NCI-H128 (cell line): ENCODE data around the gene ZC3H15.
"Not testable (repeated sequence)": the region's sequence is repeated elsewhere in the genome, so short reads cannot be mapped to it uniquely, and the experiment has no call there.

Experiments
- DNase-seq: peaks from one replicate; lab custom pipeline; 2025; ENCODE audit not compliant: unreplicated experiment; lab: John Stamatoyannopoulos, UW

ZC3H15 gene

GRCh38 chr2:186485871-186486650 is at the start of gene ZC3H15:
ZC3H15 (plus strand) TSS chr2:186486260; CDS start chr2:186486383, 123 bp downstream.
- peak; percentile 69 for DNase-seq

- no peak for DNase-seq
These were observed 48.3 kb upstream of the ZC3H15 start for GRCh38 chr2:186437719-186438118.

DNA sequence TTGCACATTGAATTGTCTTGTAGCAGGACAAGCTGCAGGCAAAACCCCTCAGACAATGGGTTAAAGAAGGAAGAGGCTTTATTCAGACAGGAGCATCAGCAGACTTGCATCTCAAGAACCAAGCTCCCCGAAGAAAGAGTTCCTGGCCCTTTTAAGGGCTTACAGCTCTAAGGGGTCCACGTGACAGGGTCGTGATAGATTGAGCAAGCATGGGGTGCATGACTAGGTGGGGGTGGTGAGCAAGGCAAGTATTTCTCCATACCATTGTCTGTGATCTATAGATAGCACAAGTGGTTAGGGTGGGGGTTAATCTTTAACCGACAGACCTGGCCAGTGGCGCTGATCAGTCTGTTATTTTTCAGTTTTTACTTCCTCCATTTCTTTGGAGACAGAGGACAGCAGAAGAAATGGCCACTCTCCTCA is 46.4 kb upstream of the ZC3H15 start:
- not testable (repeated sequence) for DNase-seq

DNA sequence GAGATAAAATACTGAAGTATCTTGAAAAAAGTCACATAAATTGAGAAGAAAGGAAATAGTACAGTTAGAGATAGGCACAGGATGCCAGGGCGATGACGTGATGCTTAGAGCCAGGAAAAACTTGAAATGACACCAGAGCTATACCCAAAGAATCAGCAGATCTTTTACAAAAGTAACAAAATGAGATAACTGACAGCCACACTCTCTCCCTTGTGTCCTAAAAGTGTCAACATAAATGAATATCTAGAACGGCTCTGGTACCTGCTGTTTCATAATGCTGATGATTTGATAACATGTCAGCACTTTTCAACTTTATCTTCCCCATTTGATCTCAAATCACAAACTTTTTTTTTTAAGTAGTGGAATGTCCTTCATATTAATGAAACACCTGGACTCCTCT is 45.6 kb upstream of the ZC3H15 start:
- DNase-seq = no peak

DNA sequence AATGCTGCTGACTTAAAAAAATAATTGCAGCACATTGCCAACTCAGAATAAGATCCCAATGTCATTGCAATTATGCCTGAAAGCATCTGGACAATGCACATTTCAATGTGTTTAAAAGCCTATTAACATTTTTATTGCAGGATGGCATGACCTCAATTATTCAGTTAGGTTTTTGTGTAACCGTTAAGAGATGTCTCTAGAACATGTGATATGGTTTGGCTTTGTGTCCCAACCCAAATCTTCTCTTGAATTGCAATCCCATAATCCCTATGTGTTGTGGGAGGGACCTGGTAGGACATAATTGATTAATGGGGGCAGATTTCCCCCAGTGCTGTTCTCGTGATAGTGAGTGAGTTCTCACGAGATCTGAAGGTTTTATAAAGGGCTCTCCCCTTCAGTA is 43.2 kb upstream of the ZC3H15 start:
- DNase-seq = no peak

- DNase-seq = no peak
These were observed 42.2 kb upstream of the ZC3H15 start for GRCh38 chr2:186443851-186444250.

- no peak for DNase-seq
These were observed 40.6 kb upstream of the ZC3H15 start for GRCh38 chr2:186445506-186445905.

- DNase-seq = no peak
These were observed 30.4 kb upstream of the ZC3H15 start for GRCh38 chr2:186455613-186456012.

- DNase-seq = no peak
These were observed 29.1 kb upstream of the ZC3H15 start for GRCh38 chr2:186456941-186457340.

DNA sequence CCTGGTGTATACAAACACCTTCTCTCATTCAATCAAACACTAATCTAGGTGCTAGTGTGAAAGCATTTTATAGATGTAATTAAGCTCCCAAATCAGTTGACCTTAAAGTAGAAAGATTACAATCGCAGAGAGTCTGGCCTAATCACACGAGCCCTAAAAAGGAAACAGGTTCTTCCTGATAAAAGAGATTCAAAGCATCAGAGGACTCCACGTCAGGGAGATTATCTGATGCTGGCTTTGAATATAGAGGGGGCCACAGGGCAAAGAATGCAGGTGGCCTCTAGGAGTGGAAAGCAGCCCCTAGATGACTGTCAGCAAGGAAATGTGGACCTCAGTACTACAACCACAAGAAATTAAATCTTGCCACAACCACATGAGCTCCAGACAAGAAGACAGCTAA is 28.2 kb upstream of the ZC3H15 start:
- no peak for DNase-seq

GRCh38 chr2:186459009-186459408 is 27.1 kb upstream of the ZC3H15 start:
- no peak for DNase-seq

DNA sequence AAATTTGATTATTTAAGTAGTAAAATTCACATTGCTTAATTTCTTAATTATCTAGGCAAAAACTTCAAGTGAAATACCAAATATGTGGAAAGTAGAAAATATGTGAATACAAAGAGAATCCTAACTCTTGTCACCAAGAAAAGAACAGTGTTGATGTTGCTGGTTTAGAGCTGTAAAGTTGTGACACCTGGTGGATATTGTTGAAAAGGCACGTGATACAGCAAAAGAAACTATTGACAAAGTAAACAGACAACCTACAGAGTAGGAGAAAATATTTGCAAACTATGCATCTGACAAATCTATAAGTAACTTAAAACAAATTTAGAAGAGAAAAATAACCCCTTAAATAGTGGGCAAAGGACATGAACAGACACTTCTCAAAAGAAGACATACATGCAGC is 25.6 kb upstream of the ZC3H15 start:
- no peak for DNase-seq

GRCh38 chr2:186466743-186467142 is 19.3 kb upstream of the ZC3H15 start:
- no peak for DNase-seq

DNA sequence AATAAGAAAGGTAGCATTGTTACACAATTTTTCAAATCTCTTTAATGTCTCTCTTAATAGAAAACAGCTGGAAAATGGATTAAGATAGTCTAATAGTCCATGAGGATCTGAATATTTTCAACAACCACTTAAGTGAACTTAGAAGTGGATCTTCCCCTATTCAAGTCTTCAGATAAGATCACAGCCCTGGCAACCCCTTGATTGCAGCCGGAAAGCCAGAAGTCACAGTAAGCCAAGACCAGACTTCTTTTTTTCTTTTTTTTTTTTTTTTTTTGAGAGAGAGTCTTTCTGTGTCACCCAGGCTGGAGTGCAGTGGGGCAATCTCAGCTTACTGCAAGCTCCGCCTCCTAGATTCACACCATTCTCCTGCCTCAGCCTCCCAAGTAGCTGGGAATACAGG is 18.6 kb upstream of the ZC3H15 start:
- DNase-seq = no peak

DNA sequence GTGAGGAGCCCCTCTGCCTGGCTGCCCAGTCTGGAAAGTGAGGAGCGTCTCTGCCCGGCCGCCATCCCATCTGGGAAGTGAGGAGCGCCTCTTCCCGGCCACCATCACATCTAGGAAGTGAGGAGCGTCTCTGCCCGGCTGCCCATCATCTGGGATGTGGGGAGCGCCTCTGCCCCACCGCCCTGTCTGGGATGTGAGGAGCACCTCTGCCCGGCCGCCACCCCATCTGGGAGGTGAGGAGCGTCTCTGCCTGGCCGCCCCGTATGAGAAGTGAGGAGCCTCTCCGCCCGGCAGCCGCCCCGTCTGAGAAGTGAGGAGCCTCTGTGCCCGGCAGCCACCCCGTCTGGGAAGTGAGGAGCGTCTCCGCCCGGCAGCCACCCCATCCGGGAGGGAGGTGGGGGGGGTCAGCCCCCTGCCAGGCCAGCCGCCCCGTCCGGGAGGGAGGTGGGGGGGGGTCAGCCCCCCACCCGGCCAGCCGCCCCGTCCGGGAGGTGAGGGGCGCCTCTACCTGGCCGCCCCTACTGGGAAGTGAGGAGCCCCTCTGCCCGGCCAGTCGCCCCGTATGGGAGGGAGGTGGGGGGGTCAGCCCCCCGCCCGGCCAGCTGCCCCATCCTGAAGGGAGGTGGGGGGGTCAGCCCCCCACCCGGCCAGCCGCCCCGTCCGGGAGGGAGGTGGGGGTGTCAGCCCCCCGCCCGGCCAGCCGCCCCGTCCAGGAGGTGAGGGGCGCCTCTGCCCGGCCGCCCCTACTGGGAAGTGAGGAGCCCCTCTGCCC is 13.2 kb upstream of the ZC3H15 start:
- not testable (repeated sequence) for DNase-seq

- not testable (repeated sequence) for DNase-seq
These were observed 11.8 kb upstream of the ZC3H15 start for GRCh38 chr2:186474239-186474638.

- no peak for DNase-seq
These were observed 8.3 kb upstream of the ZC3H15 start for GRCh38 chr2:186477790-186478189.

DNA sequence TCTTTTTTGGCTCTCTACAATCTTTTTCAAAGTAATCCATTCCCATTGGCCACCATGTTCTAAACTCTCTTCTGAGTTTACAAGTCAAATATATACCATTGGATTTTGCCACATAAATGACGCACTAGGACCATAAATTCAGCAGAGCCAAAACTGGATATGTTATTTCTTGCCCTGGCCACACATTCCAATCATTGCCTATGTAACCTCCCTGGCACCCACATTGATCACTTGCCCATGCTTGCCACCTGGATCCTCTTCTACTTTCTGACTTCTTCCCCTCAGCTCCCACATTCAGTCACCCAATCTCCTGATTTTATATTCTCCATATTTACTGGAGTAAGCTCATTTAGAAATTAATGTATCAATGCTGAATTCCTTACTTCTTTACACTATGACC is 5.1 kb upstream of the ZC3H15 start:
- no peak for DNase-seq

- no peak for DNase-seq
These were observed 1.9 kb upstream of the ZC3H15 start for GRCh38 chr2:186484062-186484735.

DNA sequence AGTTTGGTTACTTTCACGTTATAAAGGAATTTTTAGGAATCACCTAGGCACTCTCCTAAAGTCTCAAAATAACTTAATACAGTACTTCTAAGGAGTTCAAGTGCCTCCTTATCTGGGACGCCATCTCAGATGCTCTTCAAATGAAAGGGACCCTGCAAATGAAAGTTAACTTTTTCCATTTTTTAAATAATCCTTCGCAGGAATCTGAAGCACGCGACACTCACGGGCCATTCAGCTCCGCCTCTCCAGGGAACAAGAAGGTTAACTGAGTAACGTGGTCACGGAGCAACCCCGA is 537 bp upstream of the ZC3H15 start:
- DNase-seq = no peak

DNA sequence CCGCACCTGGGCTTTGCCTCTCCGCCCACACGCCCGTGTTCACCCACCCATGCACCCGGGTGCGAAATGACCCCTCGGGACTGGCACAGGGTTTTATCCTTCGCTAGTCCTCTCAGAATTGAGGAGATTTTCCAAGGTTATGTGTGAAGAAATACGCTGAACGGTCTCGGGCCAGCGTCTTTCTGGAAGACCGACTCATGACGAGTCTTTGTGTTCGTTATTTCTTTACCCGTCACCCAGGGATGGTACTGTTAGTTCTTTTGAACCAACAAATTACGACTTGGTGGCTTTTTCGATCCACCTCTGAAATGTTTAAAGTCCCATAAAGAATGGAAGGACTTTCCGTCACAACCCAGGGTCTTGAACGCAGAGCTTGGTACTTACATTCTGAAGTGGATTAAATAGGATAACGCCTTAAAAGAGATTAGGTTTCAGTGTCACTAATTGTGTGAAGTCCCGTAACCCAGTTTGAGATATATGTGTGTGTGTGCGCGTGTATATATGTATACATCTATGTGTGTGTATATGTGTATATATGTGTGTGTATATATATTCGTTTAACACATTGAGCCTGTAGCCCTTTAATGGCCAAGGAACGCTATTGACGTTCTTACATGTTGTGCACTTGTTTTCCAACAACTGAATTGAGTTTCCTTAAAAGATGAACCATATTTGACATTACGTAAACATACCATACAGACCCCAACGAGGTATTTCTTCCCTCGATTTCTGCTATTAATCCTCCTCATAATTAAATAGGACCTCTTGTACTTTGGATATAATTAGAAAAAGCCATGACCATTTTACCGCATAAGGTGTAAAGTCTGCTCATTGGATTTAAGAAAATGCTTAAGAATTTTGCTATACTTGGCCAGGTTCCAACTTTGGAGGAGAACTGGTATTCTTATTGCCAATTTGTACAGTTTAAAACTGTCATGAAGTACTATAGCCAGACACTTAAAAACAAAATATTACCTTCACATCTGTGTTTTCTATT is 889 bp downstream of the ZC3H15 start:
- DNase-seq = no peak
